ENCODE results near the gene VWF. TPM values are rescaled to one million over a fixed set of nuclear protein-coding genes. Genes with fewer than 3 reads are reported as not detected.

VWF gene
- total RNA-seq, 4 donors from 2014 or later = 163 to 367 (median 253) TPM

- Histone ChIP-seq H3K27ac (replicated peaks in 1 of 4) (peak overlapping the region; percentile 17 to 69 (median 44)), H3K4me1 (peaks cover 0 to 11% (median 0%) of the 10 kb centered on the region in 4 donors), H3K4me3 (peak overlapping the region; percentile 39 to 51 (median 42)), H3K9me3 (no peaks in the 10 kb centered on the region), H3K27me3 (no peaks in the 10 kb centered on the region), H3K36me3 (peaks cover 0 to 45% (median 0%) of the 10 kb centered on the region in 4 donors)
- intact Hi-C loops (cut with DNase I) = no loop called here
- no peak for DNase-seq (ENCODE audit: extremely low spot score)
- 78% methylated on average over 11 of the region's 20 CpGs for WGBS
- no peak for TF ChIP-seq POLR2A (IDR thresholded peaks at IDR 0.05; ENCODE audit: low read depth)
- TF ChIP-seq POLR2AphosphoS5 (IDR thresholded peaks at IDR 0.05) = peak in 1 of 2 donors; percentile 13
These were observed 3.5 kb downstream of the VWF start for GRCh38 chr12:6120796-6121473.

DNA sequence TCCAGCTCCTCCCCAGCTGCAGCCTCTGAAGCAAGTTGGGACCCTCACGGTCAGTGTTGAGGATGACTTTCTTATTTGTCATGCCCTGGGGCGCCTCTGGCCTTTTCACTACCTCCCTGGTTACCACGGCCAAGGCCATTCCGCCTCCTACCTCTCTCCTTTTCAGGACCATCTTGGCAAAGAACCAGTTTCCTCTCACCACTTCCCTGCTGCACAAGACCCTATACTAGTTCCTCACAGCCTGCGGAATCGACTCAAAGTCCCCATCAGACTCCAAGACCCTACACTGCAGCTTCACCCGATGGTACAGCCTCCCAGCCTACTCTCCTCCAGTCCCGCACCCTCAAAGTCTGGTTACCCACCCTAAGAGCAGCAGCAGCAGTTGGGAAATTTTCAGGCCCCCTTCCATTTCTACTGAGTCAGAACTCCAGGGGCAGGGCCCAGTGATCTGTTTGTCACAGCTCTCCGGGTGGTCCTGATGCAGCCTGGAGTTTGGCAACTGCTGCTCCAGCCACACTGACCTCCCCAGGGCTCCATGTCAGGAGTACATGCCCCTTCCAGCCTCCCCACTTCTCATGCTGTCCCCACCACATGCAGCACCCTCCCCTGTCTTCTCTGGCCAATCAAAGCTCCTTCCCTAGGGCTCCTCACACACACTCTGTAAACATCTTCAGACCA lies 5.4 kb downstream of the VWF start:
- Histone ChIP-seq H3K36me3 (peaks cover 0 to 55% (median 0%) of the 10 kb centered on the region in 4 donors), H3K4me3 (peak overlapping the region in 2 of 4 donors; percentile 43 to 51), H3K9me3 (no peaks in the 10 kb centered on the region), H3K4me1 (peaks cover 0 to 6% (median 2%) of the 10 kb centered on the region in 4 donors), H3K27me3 (no peaks in the 10 kb centered on the region), H3K27ac (replicated peaks in 1 of 4) (peak overlapping the region; percentile 3 to 69 (median 37))
- peak in 1 of 2 donors; percentile 4 for TF ChIP-seq POLR2AphosphoS5 (IDR thresholded peaks at IDR 0.05)
- TF ChIP-seq POLR2A (IDR thresholded peaks at IDR 0.05; ENCODE audit: low read depth) = no peak
- intact Hi-C loops (cut with DNase I) = no loop called here
- DNase-seq (ENCODE audit: extremely low spot score) = no peak
- WGBS = 72% methylated on average over 9 of the region's 9 CpGs

DNA sequence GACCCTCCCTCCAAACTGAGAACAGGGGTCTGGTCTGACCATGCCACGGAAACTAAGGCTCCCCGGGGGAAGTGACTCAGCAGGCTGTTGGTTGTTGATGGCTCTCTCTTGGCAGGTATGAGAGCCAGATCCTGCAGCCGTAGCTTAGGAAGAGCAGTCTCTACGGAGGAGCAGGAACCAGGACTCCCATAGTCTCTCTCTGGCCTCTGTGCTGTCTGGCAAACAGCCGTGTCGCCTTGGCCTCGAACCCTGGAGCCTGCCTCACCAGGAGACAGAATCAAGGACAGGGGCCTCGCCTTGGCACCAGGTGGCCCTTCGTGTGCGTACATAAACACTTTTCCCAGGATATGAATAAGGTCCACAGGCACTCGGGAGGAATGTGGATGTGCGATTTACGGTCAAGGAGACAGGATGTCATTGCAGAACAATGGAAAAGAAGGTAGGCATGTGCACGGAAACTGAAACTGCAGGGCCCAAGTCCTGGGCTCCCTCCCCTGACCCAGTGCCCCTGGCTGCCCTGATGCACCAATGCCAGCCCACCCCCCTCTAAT lies 7.9 kb downstream of the VWF start:
- WGBS = 89% methylated on average over 14 of the region's 14 CpGs
- intact Hi-C loops (cut with DNase I) = no loop called here
- peaks cover 0 to 56% (median 0%) of the 10 kb centered on the region in 4 donors for H3K36me3 ChIP-seq
- TF ChIP-seq POLR2A (IDR thresholded peaks at IDR 0.05; ENCODE audit: low read depth) = no peak
- TF ChIP-seq EP300 (IDR thresholded peaks at IDR 0.05) = peak; percentile 61
- TF ChIP-seq, protein P1, sequence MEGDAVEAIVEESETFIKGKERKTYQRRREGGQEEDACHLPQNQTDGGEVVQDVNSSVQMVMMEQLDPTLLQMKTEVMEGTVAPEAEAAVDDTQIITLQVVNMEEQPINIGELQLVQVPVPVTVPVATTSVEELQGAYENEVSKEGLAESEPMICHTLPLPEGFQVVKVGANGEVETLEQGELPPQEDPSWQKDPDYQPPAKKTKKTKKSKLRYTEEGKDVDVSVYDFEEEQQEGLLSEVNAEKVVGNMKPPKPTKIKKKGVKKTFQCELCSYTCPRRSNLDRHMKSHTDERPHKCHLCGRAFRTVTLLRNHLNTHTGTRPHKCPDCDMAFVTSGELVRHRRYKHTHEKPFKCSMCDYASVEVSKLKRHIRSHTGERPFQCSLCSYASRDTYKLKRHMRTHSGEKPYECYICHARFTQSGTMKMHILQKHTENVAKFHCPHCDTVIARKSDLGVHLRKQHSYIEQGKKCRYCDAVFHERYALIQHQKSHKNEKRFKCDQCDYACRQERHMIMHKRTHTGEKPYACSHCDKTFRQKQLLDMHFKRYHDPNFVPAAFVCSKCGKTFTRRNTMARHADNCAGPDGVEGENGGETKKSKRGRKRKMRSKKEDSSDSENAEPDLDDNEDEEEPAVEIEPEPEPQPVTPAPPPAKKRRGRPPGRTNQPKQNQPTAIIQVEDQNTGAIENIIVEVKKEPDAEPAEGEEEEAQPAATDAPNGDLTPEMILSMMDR (IDR thresholded peaks at IDR 0.05) = no peak
- TF ChIP-seq POLR2AphosphoS5 (IDR thresholded peaks at IDR 0.05) = peak; percentile 57 to 68
- peaks cover 0 to 7% (median 6%) of the 10 kb centered on the region in 4 donors for H3K4me1 ChIP-seq
- H3K4me3 ChIP-seq = no peak overlapping the region
- peak overlapping the region; percentile 40 to 70 (median 63) for H3K27ac ChIP-seq (replicated peaks in 1 of 4)
- no peak for DNase-seq (ENCODE audit: extremely low spot score)
- no peaks in the 10 kb centered on the region for H3K27me3 ChIP-seq
- H3K9me3 ChIP-seq = no peaks in the 10 kb centered on the region

- WGBS = 88% methylated on average over 6 of the region's 6 CpGs
- Histone ChIP-seq H3K4me1 (peaks cover 0 to 7% (median 6%) of the 10 kb centered on the region in 4 donors), H3K36me3 (peaks cover 0 to 51% (median 0%) of the 10 kb centered on the region in 4 donors), H3K9me3 (no peaks in the 10 kb centered on the region), H3K27ac (replicated peaks in 1 of 4) (peak overlapping the region in 2 of 4 donors; percentile 58 to 61), H3K4me3 (no peak overlapping the region), H3K27me3 (no peaks in the 10 kb centered on the region)
- no peak for DNase-seq (ENCODE audit: extremely low spot score)
- no peak for TF ChIP-seq POLR2A (IDR thresholded peaks at IDR 0.05; ENCODE audit: low read depth)
- TF ChIP-seq, protein P1 (IDR thresholded peaks at IDR 0.05) = no peak
- no peak for TF ChIP-seq EP300 (IDR thresholded peaks at IDR 0.05)
- no peak for TF ChIP-seq POLR2AphosphoS5 (IDR thresholded peaks at IDR 0.05)
- intact Hi-C loops (cut with DNase I) = no loop called here
These were observed 9.1 kb downstream of the VWF start for GRCh38 chr12:6115389-6115788.

DNA sequence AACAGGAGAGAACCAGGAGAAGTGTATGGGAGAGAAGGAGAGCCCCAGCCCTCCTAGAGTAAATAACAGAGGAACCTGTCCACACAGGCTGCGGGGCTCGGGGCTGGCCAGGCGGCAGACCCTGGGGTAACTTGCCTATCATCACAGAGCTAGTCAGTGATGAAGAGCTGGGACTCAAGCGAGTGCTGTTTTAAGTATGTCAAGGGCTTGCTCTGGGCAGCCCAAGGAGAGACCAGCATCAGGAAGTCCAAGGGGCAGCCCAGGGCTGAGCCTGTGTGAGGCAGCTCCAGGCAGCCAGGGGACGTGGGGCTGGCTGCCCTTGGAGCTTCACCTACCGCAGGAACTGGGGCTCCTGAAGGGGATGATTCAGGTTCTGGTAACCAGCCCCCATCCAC lies 10.0 kb downstream of the VWF start:
- Histone ChIP-seq H3K36me3 (peaks cover 0 to 53% (median 2%) of the 10 kb centered on the region in 4 donors), H3K27me3 (no peaks in the 10 kb centered on the region), H3K4me1 (peaks cover 0 to 8% (median 6%) of the 10 kb centered on the region in 4 donors), H3K27ac (replicated peaks in 1 of 4) (peak overlapping the region in 3 of 4 donors; percentile 11 to 61 (median 58)), H3K4me3 (no peak overlapping the region), H3K9me3 (no peaks in the 10 kb centered on the region)
- no peak for DNase-seq (ENCODE audit: extremely low spot score)
- WGBS = 82% methylated on average over 6 of the region's 6 CpGs
- intact Hi-C loops (cut with DNase I) = no loop called here
- TF ChIP-seq, protein P1 (IDR thresholded peaks at IDR 0.05) = no peak
- peak in 1 of 2 donors; percentile 3 for TF ChIP-seq POLR2AphosphoS5 (IDR thresholded peaks at IDR 0.05)
